ENCODE results near the gene C16orf95. TPM values are rescaled to one million over a fixed set of nuclear protein-coding genes. Genes with fewer than 3 reads are reported as not detected.
A peak's percentile ranks its signal among the peaks of the same experiment; 100 is the strongest.

The C16orf95 gene
- total RNA-seq, 3 donors from 2014 or later (not counting 1 experiment from before 2014, with no cell fraction given) = 1.6 to 4.1 (median 2.7) TPM

- Histone ChIP-seq H3K4me1 (ENCODE audit: control insufficient read depth, insufficient read depth, low read length) (peaks cover 7% of the 10 kb centered on the region), H3K27me3 (ENCODE audit: control insufficient read depth, insufficient read depth, low read length) (no peaks in the 10 kb centered on the region), H3K4me3 (ENCODE audit: low read length) (no peak overlapping the region), H3K36me3 (ENCODE audit: control insufficient read depth, insufficient read depth, low read length) (peaks cover 17% of the 10 kb centered on the region), H3K27ac (ENCODE audit: low read length) (no peak overlapping the region), H3K9me3 (ENCODE audit: control insufficient read depth, insufficient read depth, low read length) (no peaks in the 10 kb centered on the region)
- Mint-ChIP-seq H3K9me3 (no peaks in the 10 kb centered on the region), H3K4me3 (no peak overlapping the region), H3K36me3 (no peaks in the 10 kb centered on the region), H3K27ac (no peak overlapping the region), H3K27me3 (ENCODE audit: low read depth in 2 of 2) (no peaks in the 10 kb centered on the region), H3K4me1 (peaks cover 0 to 11% of the 10 kb centered on the region in 2 donors)
- no peak for TF ChIP-seq CTCF (IDR thresholded peaks at IDR 0.05)
- DNase-seq (no peak), ATAC-seq (no peak)
- 97% methylated on average over 10 of the region's 11 CpGs for WGBS (ENCODE audit: insufficient coverage)
- intact Hi-C loops (cut with micrococcal nuclease) = no loop called here
Measured at GRCh38 chr16:87326151-87326571, 9.0 kb upstream of the C16orf95 start.

- Mint-ChIP-seq H3K9me3 (no peaks in the 10 kb centered on the region), H3K27me3 (ENCODE audit: low read depth in 2 of 2) (no peaks in the 10 kb centered on the region), H3K4me1 (peaks cover 0 to 11% of the 10 kb centered on the region in 2 donors), H3K27ac (no peak overlapping the region), H3K4me3 (no peak overlapping the region), H3K36me3 (no peaks in the 10 kb centered on the region)
- Histone ChIP-seq H3K4me3 (ENCODE audit: low read length) (no peak overlapping the region), H3K4me1 (ENCODE audit: control insufficient read depth, insufficient read depth, low read length) (peaks cover 7% of the 10 kb centered on the region), H3K9me3 (ENCODE audit: control insufficient read depth, insufficient read depth, low read length) (no peaks in the 10 kb centered on the region), H3K36me3 (ENCODE audit: control insufficient read depth, insufficient read depth, low read length) (peaks cover 10% of the 10 kb centered on the region), H3K27ac (ENCODE audit: low read length) (no peak overlapping the region), H3K27me3 (ENCODE audit: control insufficient read depth, insufficient read depth, low read length) (no peaks in the 10 kb centered on the region)
- 53% methylated on average over 15 of the region's 15 CpGs for WGBS (ENCODE audit: insufficient coverage)
- DNase-seq (no peak), ATAC-seq (no peak)
- TF ChIP-seq CTCF (IDR thresholded peaks at IDR 0.05) = no peak
- intact Hi-C loops (cut with micrococcal nuclease) = loop anchor here (2.0 kb wide), 1 partner anchor 69 kb away; no protein-coding TSS in a partner anchor
Measured at GRCh38 chr16:87325423-87325858, 8.2 kb upstream of the C16orf95 start.

- ATAC-seq = peak; percentile 76 to 96 (median 87)
- Mint-ChIP-seq H3K27me3 (ENCODE audit: low read depth in 2 of 2) (no peaks in the 10 kb centered on the region), H3K36me3 (no peaks in the 10 kb centered on the region), H3K4me1 (peaks cover 0 to 11% of the 10 kb centered on the region in 2 donors), H3K9me3 (no peaks in the 10 kb centered on the region), H3K27ac (peak overlapping the region in 1 of 2 donors; percentile 74), H3K4me3 (no peak overlapping the region)
- Histone ChIP-seq H3K4me3 (ENCODE audit: low read length) (no peak overlapping the region), H3K27ac (ENCODE audit: low read length) (no peak overlapping the region), H3K36me3 (ENCODE audit: control insufficient read depth, insufficient read depth, low read length) (peaks cover 4% of the 10 kb centered on the region), H3K4me1 (ENCODE audit: control insufficient read depth, insufficient read depth, low read length) (peaks cover 7% of the 10 kb centered on the region), H3K9me3 (ENCODE audit: control insufficient read depth, insufficient read depth, low read length) (no peaks in the 10 kb centered on the region), H3K27me3 (ENCODE audit: control insufficient read depth, insufficient read depth, low read length) (no peaks in the 10 kb centered on the region)
- peak; percentile 28 to 72 for DNase-seq
- peak; percentile 86 for TF ChIP-seq CTCF (IDR thresholded peaks at IDR 0.05)
- intact Hi-C loops (cut with micrococcal nuclease) = loop anchor here (2.0 kb wide), 1 partner anchor 70 kb away; no protein-coding TSS in a partner anchor
- 62% methylated on average over 28 of the region's 28 CpGs for WGBS (ENCODE audit: insufficient coverage)
Measured at GRCh38 chr16:87324411-87325275, 7.5 kb upstream of the C16orf95 start.
